ENCODE data around the gene COP1. TPM values are rescaled to one million over a fixed set of nuclear protein-coding genes. Genes with fewer than 3 reads are reported as not detected.
"Not testable (repeated sequence)": the region's sequence is repeated elsewhere in the genome, so short reads cannot be mapped to it uniquely, and the experiment has no call there.

Gene COP1
- polyA plus RNA-seq, 1 experiment = 43.7 TPM

GRCh38 chr1:176102768-176103350 lies 104.2 kb downstream of the COP1 start:
- no peak for TF ChIP-seq CTCF (IDR thresholded peaks at IDR 0.05; ENCODE audit: low read depth, low read length)
- ChIA-PET CTCF (interaction anchor here (0.6 to 1.0 kb wide), 2 partner anchors 105 to 957 kb away, joined by 3 read pairs; no protein-coding TSS in a partner anchor), POLR2A (interaction anchor here (1.7 kb wide), 1 partner anchor 105 kb away, joined by 5 read pairs; no protein-coding TSS in a partner anchor)
- Histone ChIP-seq H3K27ac (ENCODE audit: low read depth, low read length) (no peak overlapping the region), H3K4me3 (ENCODE audit: low read depth, low read length) (no peak overlapping the region), H3K27me3 (ENCODE audit: control insufficient read depth, insufficient read depth, low read length) (no peaks in the 10 kb centered on the region), H3K9me3 (ENCODE audit: control insufficient read depth, insufficient read depth, low read length) (peaks cover 8% of the 10 kb centered on the region)
- DNase-seq (ENCODE audit: low read depth, low spot score) = no peak

GRCh38 chr1:176101951-176102642 lies 105.0 kb downstream of the COP1 start:
- CTCF ChIA-PET = no interaction called here
- Histone ChIP-seq H3K4me3 (ENCODE audit: low read depth, low read length) (no peak overlapping the region), H3K27ac (ENCODE audit: low read depth, low read length) (no peak overlapping the region), H3K9me3 (ENCODE audit: control insufficient read depth, insufficient read depth, low read length) (peaks cover 12% of the 10 kb centered on the region), H3K27me3 (ENCODE audit: control insufficient read depth, insufficient read depth, low read length) (no peaks in the 10 kb centered on the region)
- no peak for DNase-seq (ENCODE audit: low read depth, low spot score)
- POLR2A ChIA-PET = interaction anchor here (1.7 kb wide), 1 partner anchor 106 kb away, joined by 5 read pairs; no protein-coding TSS in a partner anchor
- TF ChIP-seq CTCF (IDR thresholded peaks at IDR 0.05; ENCODE audit: low read depth, low read length) = no peak

- DNase-seq (ENCODE audit: low read depth, low spot score) = no peak
- Histone ChIP-seq H3K9me3 (ENCODE audit: control insufficient read depth, insufficient read depth, low read length) (peaks cover 12% of the 10 kb centered on the region), H3K4me3 (ENCODE audit: low read depth, low read length) (no peak overlapping the region), H3K27ac (ENCODE audit: low read depth, low read length) (no peak overlapping the region), H3K27me3 (ENCODE audit: control insufficient read depth, insufficient read depth, low read length) (no peaks in the 10 kb centered on the region)
- CTCF ChIA-PET = no interaction called here
- no peak for TF ChIP-seq CTCF (IDR thresholded peaks at IDR 0.05; ENCODE audit: low read depth, low read length)
- POLR2A ChIA-PET = no interaction called here
These were observed 108.5 kb downstream of the COP1 start for GRCh38 chr1:176098560-176098959.

GRCh38 chr1:176096015-176096414 lies 111.1 kb downstream of the COP1 start:
- Histone ChIP-seq H3K27ac (ENCODE audit: low read depth, low read length) (no peak overlapping the region), H3K27me3 (ENCODE audit: control insufficient read depth, insufficient read depth, low read length) (no peaks in the 10 kb centered on the region), H3K9me3 (ENCODE audit: control insufficient read depth, insufficient read depth, low read length) (peaks cover 12% of the 10 kb centered on the region), H3K4me3 (ENCODE audit: low read depth, low read length) (no peak overlapping the region)
- ChIA-PET POLR2A (no interaction called here), CTCF (interaction anchor here (0.6 kb wide), 1 partner anchor 223 kb away, joined by 3 read pairs; no protein-coding TSS in a partner anchor)
- TF ChIP-seq CTCF (IDR thresholded peaks at IDR 0.05; ENCODE audit: low read depth, low read length) = no peak
- no peak for DNase-seq (ENCODE audit: low read depth, low spot score)

- H3K27ac ChIP-seq (ENCODE audit: low read depth, low read length) = no peak overlapping the region
- POLR2A ChIA-PET = no interaction called here
- H3K4me3 ChIP-seq (ENCODE audit: low read depth, low read length) = no peak overlapping the region
- H3K27me3 ChIP-seq (ENCODE audit: control insufficient read depth, insufficient read depth, low read length) = no peaks in the 10 kb centered on the region
- TF ChIP-seq CTCF (IDR thresholded peaks at IDR 0.05; ENCODE audit: low read depth, low read length) = no peak
- CTCF ChIA-PET = interaction anchor here (1.1 kb wide), 1 partner anchor 18 kb away, joined by 4 read pairs; no protein-coding TSS in a partner anchor
- H3K9me3 ChIP-seq (ENCODE audit: control insufficient read depth, insufficient read depth, low read length) = no peaks in the 10 kb centered on the region
- DNase-seq (ENCODE audit: low read depth, low spot score) = no peak
These were observed 116.3 kb downstream of the COP1 start for GRCh38 chr1:176090766-176091165.

- H3K9me3 ChIP-seq (ENCODE audit: control insufficient read depth, insufficient read depth, low read length); CTCF ChIA-PET; H3K4me3 ChIP-seq (ENCODE audit: low read depth, low read length); DNase-seq (ENCODE audit: low read depth, low spot score); H3K27ac ChIP-seq (ENCODE audit: low read depth, low read length); H3K27me3 ChIP-seq (ENCODE audit: control insufficient read depth, insufficient read depth, low read length); POLR2A ChIA-PET: not testable (repeated sequence)
These were observed 119.3 kb downstream of the COP1 start for GRCh38 chr1:176087746-176088145.
